GM12891 (cell line): ENCODE results near the gene EVI5L.

Source experiments
- PAX5 ChIP-seq: IDR thresholded peaks from 2 replicates; pipeline ENCODE4 v1.6.1; 2011; ENCODE audit warnings: low read length, moderate library complexity, mild to moderate bottlenecking; ENCODE audit not compliant: insufficient read depth, severe bottlenecking
- POLR2A ChIP-seq: IDR thresholded peaks from 2 replicates; pipeline ENCODE4 v1.6.1; 2011; ENCODE audit warnings: low read depth, low read length, control low read depth
- POLR2AphosphoS5 ChIP-seq: IDR thresholded peaks from 2 replicates; pipeline ENCODE4 v1.6.1; 2011; ENCODE audit warnings: low read depth, low read length, control low read depth
- TAF1 ChIP-seq: IDR thresholded peaks from 2 replicates; pipeline ENCODE4 v1.6.1; 2011; ENCODE audit warnings: low read depth, low read length, control low read depth

- TF ChIP-seq TAF1 (no peak), POLR2AphosphoS5 (no peak), POLR2A (no peak), PAX5 (no peak)
Observed at GRCh38 chr19:7845390-7846154, 15.6 kb downstream of the EVI5L start.
